ENCODE data around the gene ATP6V1F.
A peak's percentile ranks its signal among the peaks of the same experiment; 100 is the strongest.

Gene ATP6V1F

GRCh38 chr7:128904381-128905197 is 41.9 kb downstream of the ATP6V1F start:
- no peak for DNase-seq (ENCODE audit: low spot score)
- H3K27ac ChIP-seq, result no peak overlapping the region
- no peak overlapping the region for H3K4me3 ChIP-seq
- peak; percentile 27 for TF ChIP-seq CTCF (IDR thresholded peaks at IDR 0.05)

- no peak for TF ChIP-seq CTCF (IDR thresholded peaks at IDR 0.05)
- H3K4me3 ChIP-seq, result no peak overlapping the region
- no peak overlapping the region for H3K27ac ChIP-seq
- DNase-seq (ENCODE audit: low spot score), result no peak
Measured at GRCh38 chr7:128906001-128906765, 43.5 kb downstream of the ATP6V1F start.

GRCh38 chr7:128906766-128907559 is 44.3 kb downstream of the ATP6V1F start:
- no peak for TF ChIP-seq CTCF (IDR thresholded peaks at IDR 0.05)
- Histone ChIP-seq H3K27ac (no peak overlapping the region), H3K4me3 (no peak overlapping the region)
- DNase-seq (ENCODE audit: low spot score), result peak; percentile 69

GRCh38 chr7:128908750-128909624 is 46.3 kb downstream of the ATP6V1F start:
- peak overlapping the region; percentile 65 for H3K4me3 ChIP-seq
- DNase-seq (ENCODE audit: low spot score), result peak; percentile 65
- TF ChIP-seq CTCF (IDR thresholded peaks at IDR 0.05), result no peak
- H3K27ac ChIP-seq, result no peak overlapping the region

GRCh38 chr7:128909625-128910568 is 47.2 kb downstream of the ATP6V1F start:
- no peak for TF ChIP-seq CTCF (IDR thresholded peaks at IDR 0.05)
- Histone ChIP-seq H3K4me3 (peak overlapping the region; percentile 65), H3K27ac (no peak overlapping the region)
- DNase-seq (ENCODE audit: low spot score), result peak; percentile 71

Data from coronary artery (tissue), 2 donors.